Activated CD4-positive, alpha-beta T cell treated with anti-CD3 and anti-CD28 coated beads, Interleukin-2, Interleukin-4, amounts not matched to agents 100 ng/mL and 50 ng/mL, durations not matched to agents 16 hours and 8 hours (primary cell): ENCODE results near the gene SPATS1.

Experiments
- DNase-seq: peaks from one replicate; pipeline ENCODE4 v3.0.0-alpha.2; 2020; ENCODE audit warnings: low spot score

Gene SPATS1, protein sequence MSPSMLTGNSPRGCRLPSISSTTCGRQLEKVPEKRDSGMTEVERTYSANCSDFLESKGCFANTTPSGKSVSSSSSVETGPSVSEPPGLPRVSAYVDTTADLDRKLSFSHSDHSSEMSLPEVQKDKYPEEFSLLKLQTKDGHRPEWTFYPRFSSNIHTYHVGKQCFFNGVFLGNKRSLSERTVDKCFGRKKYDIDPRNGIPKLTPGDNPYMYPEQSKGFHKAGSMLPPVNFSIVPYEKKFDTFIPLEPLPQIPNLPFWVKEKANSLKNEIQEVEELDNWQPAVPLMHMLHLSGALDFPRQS

DNA sequence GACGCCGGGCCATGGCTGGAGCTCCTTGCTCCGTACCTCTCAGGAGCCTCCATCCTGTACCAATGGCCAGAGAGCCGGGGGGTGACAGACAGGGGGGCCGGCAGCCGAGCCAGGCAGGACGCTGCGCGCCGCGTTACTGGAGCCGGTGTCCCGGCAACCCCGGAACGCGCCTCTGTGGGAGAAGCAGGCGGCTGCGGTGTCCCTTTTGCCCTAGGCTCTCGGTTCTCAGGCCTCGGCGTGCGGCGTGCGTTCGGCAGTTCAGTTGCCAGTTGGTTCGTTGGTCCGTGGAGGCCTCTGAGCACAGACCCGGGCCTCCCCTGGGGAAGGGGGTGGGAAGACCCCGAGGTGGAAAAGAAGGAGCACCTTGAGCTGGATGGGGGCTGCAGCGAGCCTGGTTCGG is at the start of gene SPATS1:
Gene SPATS1, plus strand, starts transcription at position 162 of the 400 bp plus-strand sequence. CDS start 446 bp downstream, outside the sequence.
- DNase-seq = no peak

DNA sequence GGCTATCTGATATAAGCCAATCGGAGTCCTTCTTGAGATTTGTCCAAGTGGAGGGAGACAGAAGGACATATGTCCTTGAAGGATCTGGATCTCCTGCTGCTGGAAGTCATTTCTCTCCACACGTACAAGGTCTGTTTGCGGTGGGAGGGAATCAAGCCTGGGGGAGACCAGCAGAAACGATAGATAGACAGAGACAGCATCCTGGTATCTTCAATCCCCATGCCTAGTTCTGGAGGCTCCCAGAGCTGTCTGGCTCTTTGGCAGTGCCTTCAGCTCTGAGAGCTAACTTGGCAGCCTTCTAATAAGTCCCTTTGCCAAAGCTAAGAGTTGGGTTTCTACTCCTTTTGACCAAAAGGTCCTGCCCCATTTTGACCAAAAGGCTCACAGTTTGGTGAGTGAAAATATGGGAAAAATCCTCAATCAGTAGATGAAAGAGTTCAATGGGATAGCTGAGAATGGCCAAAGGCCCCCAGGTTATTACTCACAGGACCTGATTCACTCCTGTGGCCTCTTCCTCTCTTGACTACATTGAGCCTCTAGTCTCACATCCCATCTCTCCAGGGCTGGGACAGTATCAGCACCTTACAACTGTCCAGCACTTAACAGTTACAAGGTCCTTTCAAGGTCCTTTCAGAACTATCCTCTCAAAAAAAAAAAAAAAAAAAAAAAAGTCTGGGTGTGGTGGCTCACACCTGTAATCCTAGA is 49.6 kb upstream of the SPATS1 start:
- no peak for DNase-seq

DNA sequence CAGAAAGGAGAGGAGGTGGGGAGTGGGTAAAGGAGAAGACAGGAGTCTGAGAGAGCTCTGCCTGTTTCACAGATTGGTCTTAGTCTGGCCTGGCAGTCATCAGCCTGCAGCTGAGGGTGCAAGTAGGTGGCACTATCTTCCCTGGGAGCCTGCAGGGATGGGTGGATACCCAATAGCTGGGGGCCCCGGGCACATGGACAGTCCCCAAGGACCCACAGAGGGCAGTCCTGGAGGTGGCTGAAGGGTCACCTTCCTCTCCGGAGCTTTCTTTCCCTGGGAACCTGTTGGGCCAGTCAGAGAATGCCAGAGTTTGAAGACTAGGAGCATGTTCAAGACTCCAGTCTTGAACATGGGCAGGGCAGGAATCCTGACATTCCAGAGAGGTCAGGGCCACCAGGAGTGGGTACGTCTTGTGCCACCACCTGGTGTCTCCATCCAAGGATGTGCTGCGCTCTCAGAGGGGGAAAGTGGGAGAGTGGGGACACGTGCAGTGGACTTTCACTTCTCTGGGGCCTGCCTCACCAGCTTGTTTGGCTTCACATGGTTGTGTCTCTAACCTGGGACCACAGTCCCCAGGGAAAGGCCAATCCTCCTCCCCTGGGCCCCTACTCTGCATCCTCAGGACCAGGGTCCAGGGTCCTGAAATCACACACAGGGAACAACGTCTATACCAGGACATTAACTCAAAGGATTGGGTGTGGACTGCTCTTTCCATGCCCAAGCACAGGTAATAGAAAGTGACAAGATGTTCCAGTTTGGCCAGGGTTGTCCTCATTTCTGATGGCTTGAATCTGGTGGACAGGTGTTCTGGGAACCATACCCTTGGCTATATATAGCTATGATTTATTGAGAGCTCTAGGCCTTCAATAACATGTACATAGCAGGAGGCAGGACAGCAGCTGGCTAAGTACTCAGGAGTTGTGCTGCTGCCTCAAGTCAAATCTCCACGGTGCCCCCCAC is 47.3 kb upstream of the SPATS1 start:
- no peak for DNase-seq

DNA sequence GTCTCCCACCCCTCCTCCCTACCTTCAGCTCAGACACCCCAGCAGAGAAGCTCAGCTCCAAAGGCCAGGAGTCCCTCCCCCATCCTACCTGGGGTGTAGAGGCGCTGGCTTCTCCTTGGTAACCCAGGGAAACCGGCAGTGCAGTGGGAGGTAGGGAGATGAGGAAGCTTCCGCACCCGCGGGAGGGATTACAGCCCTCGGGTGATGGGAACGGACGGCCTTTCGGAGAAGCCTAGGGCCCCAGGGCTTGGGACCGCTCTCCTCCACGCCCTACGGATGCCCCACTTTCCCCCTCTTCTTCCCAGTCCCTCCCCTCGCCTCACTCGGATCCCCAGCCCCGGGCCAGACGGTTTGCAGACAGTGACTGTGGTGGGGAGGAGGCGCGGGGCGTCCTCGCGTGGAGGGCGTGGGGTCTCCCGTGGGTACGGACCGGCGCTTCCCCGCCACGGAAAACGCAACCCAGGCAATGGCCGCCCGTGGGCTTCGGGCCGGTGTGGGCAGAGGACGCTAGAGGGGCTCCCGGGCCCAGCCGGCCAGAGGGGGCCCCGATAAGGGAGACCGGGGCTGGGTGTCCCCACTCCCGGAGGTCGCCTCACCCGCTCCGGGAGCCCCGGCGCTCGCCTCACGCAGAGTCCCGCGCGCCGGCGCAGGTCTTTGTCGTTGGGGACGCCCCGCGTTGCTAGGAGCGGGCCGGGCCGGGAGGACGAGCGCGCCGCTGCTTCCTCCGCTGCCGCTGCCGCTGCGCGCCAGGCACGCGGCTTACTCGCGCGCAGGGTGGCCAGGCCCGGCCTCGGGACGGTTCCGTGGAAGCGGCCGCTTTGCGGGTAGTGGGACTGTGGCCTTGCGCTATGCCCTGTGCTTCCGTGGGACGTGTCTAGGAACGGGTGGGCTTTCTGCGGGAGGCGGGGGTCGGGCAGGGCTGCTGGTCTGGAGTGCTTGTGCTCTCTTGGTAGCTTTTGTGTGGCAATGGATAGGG is 45.1 kb upstream of the SPATS1 start:
- peak; percentile 22 for DNase-seq

DNA sequence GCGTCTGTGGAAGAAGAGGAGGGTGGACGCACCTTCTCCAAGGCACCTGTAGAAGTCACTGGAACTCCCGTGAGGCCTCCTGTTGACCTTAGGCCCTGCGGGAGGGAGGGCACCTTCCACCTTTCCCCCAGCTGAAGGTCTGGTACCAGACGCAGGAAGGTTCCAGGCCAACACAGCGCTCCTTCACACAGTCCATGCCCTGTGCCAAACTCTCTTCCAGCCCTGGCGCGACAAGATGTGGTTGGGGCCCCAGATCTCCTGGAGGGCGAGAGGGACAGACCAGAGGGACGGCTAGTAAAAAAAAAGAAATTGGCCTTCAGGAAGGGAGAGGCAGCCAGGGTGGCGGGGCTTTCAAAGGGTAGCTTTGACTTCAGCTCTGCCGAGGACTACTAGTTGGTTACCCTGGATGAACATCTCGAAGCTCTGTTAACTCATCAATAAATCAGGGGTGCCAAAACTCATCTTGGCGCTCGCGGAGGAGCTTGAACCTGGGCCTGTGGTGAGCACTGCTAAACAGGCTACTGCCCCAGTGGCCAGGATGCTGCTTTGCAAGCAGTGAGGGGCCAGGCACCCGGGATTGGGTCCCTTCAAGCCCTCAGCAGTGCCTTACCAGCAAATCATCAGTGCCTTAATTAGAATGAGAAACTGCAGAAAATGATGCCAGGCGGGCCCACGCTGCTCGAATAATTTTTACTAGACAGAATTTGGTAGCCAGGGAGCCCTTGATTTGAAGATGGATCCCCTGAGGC is 44.2 kb upstream of the SPATS1 start:
- no peak for DNase-seq

DNA sequence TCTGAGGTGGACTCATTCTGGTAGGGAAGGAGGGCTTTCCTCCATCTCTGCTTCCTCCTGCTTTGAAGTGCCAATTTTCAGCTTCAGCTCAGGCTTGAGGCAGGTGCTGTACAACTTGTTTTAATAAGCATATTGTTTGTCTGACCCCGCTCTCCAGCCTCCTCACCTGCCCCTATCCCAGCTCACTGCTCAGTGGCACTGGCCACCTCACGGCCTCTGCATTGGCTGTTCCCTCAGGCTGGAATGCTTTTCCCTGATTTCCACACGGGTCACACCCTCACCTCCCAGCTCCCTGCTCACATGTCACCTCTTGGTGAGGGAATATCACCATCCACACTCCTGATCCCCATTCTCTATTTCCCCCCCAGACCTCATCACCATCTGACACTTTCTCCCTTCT is 43.6 kb upstream of the SPATS1 start:
- no peak for DNase-seq

DNA sequence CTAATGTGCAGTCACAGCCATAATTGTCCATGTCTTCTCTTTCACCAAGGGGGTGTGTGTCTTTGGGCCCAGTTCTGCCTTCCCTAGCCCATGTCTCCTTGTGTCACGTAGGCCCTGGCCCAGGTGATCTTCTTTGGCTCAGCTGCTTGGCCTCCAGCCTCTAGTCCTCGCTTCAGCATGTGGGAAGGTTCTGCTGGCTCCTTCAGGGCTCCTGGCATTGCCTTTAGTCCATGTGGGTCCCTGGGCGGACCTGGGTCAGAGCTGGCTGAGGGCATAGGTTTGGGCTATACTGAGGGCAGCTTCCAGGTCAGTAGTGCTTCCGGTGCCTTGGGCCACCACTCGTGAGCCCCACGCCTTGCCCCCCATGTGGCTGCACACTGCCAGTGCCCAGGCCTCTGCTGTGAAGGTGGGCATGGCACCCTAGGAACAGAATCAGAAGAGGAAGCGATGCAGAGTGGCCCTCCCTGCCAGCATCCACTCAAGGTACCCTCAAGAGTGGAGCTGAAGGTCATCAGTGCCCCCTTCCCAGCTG is 42.1 kb upstream of the SPATS1 start:
- no peak for DNase-seq

DNA sequence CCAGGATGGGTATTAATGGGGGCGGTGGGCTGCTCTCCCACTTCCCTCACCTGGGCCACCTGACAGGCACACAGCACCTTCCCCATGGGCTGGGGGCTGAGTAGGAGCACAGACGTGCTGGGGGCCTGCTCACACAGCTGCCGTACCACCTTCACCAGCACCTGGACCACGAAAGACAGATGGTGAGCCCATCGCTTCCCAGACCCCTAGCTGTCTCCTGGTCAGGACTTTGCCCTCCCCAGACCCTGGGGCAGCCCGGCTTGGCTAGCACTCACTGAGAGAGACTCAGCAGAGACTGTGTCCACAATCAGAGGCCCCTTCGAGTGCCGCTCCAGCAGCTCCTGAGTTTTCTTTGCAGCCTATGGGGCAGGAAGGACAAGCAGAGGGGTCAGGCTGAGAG is 41.3 kb upstream of the SPATS1 start:
- DNase-seq = no peak

DNA sequence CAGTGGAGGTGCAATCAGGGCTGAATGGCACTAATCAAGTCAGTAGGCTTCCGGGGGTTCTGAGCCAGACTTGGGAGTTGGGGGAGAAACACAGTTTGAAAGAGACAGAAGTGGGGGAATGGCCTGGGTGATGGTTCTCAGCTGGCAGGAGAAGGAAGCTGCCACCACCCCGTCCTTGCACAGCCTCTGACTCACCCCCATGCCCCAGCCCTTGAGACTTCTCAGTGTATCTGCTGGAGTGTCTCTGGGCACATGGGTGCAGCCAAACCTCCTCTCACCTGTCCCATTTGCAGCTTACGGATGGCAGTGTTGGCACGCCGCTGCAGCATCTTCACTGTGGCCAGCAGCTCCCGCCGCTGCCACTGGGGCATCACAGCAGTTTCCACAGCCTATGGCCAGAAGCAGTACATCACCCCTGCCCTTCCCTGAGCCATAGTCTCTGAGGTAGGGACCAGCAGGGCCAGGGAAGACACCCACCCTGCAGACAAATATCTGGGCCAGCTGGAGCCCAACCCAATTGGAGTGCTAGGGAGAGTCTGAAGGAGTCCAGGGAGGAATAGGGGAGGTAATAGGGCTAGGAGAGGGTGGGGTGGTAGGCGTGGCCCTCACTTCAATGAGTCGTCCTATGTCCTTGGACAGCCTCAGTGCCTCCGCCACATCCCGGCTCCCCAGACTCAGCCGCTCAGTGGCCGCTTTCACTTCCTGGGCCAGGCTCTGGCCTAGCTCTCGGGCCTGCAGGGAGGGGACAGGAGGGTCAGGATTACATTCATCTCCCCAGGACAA is 40.5 kb upstream of the SPATS1 start:
- no peak for DNase-seq

DNA sequence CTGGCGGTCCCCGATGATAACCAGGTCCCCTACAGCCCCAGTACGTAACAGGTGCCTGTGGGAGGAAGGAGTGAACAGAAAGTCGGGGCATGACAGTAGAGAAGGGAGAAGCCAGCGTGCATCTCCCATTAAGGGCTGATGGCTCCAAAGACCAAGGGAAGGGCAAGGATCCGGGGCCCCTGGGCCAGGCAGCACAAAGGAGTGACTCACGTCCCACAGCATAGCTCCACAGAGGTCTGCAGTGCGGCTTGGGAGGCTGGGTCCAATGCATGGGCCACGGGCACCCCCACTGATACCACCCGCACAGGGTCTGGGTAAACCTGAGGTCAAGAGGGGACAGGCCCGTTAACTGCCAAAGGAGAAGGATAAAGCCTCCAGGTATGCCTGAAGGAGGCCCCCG is 39.6 kb upstream of the SPATS1 start:
- DNase-seq = no peak

DNA sequence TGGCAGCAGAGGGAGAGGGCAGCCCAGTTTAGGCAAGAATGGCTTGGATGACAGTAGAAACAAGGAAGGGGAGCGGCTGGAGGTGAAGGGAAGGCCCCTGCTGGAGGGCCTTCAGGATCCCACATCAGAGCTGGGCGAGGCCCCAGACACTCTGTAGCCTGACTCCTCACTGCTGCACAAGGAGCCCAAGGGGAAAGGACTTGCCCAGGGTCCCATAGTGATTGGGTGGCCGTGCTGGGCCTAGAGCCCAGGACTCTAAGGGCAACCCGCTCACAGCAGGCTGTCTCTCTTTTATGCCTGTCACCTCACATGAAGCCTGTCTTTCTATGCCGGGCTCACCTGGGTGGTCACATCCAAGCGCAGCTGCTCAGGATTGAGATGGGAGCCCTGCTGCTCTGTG is 38.6 kb upstream of the SPATS1 start:
- DNase-seq = no peak

DNA sequence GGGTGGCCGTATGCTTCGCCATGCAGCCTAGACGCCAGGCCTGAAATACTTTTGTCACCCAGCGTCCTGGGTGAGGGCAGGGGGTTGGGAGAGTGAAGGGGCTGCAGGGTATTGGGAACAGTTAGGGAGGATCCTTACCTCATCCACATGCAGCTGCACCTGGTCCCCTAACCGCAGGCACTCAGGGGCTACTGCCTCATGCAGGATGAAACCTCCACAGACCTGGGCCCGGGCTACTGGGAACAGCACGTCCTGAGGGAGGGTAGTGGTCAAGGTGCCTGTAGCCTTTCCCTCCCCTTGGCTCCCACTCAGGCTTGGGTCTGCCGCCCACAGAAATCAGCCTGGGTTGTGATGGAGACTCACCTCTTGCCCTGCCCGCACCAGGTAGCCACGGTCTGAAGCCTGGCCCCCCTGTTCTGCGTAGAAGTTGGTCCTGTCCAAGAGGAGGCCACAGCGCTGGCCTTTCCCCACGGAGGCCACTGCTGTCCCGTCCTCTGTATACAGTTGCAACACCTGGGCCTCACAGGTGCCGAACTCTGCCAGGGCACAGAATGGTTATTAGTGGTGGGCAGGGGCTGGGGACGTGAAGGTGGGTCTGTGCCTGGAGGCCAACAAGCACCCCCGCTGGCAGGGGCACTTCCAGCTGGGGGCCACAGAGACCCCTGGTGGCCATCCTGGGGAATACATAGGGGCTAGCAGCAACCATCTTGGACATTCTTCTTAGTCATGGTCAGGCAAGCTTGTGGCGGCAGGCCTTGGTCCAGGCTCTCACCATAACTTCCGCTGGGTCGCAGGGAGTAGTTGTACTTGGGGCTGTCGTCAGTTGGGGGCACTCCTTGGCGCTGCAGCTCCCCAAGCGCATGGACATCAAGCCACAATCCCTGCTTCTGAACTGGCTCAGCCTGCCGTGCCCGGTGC is 37.9 kb upstream of the SPATS1 start:
- DNase-seq = peak; percentile 28

DNA sequence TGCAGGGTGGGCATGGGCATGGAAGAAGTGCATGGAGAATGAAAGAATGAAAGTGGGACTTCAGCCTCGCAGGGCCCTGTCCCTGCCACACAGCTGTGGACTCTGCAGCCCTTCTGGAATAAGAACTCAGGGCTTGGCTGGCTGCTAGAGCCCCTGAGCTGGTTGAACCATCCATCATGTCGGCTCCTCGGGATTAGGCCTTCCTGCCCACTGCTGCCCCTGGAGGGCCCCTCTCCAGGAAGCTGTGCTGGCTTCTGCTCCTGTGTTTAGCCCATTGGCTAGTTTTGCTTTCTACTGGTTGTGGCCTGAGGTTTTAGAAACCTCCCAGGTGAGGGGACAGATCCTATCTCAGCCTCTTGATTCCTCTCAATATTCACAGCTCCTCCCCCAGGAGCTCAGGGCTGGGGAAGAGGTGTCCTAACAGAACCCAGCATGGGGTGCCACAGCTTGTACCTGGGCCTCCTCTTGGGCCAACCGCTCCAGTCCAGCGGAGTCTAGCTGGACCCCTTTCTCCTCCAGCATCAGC is 37.2 kb upstream of the SPATS1 start:
- no peak for DNase-seq

DNA sequence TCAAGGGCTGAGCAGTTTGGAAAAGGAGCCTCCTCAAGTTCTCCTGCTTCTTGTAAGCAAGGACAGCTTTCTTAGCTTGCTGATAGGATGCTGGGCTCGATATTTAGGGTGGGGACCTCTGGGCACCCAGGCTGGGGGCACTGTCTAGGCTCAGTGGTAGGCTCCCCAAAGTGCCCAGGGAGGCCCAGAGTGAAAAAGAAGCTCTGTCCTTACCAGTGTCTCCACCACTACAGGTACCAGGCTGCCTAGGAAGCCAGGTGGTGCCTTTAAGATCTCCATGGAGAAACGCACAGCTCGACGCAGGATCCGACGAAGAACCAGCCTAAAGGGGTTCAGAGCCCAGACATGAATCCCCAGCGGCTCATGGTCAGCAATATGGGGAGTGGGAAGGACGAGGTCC is 35.7 kb upstream of the SPATS1 start:
- no peak for DNase-seq

DNA sequence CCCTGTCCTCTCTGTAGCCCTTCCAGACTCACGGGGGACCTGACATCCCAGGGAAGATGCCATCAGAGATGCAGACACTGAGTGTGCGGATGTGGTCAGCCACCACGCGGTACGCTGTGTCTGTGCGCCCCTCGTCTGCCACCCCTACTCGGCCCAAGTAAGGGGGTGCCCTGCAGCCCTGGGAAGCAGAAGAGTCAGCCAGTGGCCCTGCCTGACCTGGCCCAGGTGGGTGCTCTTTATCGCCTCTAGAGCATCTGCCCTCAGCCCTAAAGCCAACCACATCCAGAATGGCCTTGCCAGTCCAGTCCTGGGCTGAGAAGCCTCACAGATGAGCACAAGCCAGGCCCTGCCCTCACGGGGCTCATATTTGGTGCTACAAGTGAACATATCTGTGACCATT is 35.2 kb upstream of the SPATS1 start:
- DNase-seq = no peak

DNA sequence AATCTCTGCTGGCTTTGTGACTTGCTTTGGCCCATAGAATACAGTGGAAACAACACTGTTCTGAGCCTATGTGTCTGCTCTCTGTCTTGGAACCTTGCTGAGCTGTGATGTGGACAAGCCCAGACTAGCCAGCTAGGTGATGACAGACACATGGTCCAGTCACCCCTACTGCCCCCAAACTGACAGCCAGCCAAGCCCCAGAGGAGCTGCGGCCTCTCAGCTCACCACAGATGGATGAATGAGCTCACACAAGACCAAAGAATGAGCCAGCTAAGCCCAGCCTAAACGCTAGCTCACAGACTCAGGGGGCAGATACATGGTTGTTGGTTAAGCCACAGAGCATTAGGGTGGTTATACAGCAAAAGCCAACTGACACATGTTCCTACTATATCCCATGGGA is 33.4 kb upstream of the SPATS1 start:
- no peak for DNase-seq

DNA sequence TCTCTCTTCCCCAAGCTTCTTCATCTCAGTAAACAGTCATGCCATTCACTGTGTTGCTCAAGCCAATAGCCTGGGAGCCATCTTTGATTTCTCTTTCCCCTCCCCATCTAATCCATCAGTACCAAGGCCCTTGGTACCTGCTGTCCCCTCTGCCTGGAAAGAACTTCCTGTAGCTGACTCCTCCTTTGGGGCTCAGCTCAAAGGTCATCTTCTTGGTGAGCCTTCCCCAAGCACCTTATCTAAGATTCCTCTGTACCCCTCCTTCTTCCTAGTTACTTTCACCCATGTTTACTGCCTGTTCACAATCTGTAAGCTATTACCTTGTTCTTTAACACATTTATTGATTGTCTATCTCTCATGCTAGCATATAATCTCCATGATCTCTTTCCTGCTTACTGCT is 32.8 kb upstream of the SPATS1 start:
- DNase-seq = no peak

DNA sequence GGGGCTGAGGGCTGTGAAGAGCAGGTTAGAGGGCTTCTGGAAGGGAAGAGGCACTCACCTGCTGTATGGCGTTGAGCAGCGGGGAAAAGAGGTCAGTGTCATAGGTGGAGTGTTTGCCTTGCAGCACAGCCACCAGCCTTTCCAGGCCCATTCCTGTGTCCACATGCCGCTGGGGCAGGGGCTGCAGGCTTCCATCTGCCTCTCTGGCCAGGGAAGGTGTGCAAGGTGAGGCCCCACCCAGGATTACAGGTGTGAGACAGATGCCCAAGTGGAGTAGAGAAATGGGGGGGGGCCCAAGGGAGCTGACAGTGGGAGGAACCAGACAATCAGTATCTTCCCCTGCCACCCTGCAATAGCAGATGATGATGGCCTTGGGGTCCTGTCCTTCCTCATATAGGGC is 32.2 kb upstream of the SPATS1 start:
- no peak for DNase-seq
